Endothelial cell of umbilical vein (primary cell): ENCODE measurements around the gene TRIM3. TPM values are rescaled to one million over a fixed set of nuclear protein-coding genes. Genes with fewer than 3 reads are reported as not detected.

Experiments used
- Bru-seq: library from RNA; stranded (reverse); fragments of 400-500 nt; gene quantifications from one replicate; lab custom pipeline; 2021; lab: Mats Ljungman, UMichigan
- BruChase-seq, 2 experiments: library from RNA; stranded (reverse); fragments of 400-500 nt; gene quantifications; one replicate each; lab custom pipeline; 2021; lab: Mats Ljungman, UMichigan
- BruUV-seq: library from RNA; stranded (reverse); fragments of 400-500 nt; replicated peaks from 2 replicates; lab custom pipeline; 2021; lab: Mats Ljungman, UMichigan
- CTCF ChIA-PET: fragments of 300-600, 350-600 bp; sonication (Branson Sonifier 250); formaldehyde crosslinking; loops from one replicate; lab custom pipeline; 2021; ENCODE audit warnings: antibody characterized with exemption, inconsistent platforms; lab: Charles Lee
- POLR2A ChIA-PET: fragments of 300-600, 350-600 bp; sonication (Branson Sonifier 250); formaldehyde crosslinking; loops from one replicate; lab custom pipeline; 2021; ENCODE audit warnings: antibody characterized with exemption, inconsistent platforms; lab: Charles Lee
- DNase-seq: peaks from one replicate; pipeline ENCODE4 v3.0.0-alpha.2; 2011; ENCODE audit warnings: low read depth, low spot score
- FAIRE-seq: peaks from 2 replicates; lab custom pipeline; 2011; peaks lifted over from hg19 to GRCh38; lab: Jason Lieb, UNC
- H2AFZ ChIP-seq: 2 replicates; pipeline ENCODE4 v1.6.0; 2012; ENCODE audit warnings: low read depth, low read length, control low read depth, inconsistent platforms
- H3K27ac ChIP-seq: 2 replicates; pipeline ENCODE4 v1.5.1; 2011; ENCODE audit warnings: low read depth, mild to moderate bottlenecking, control low read depth, low read length, moderate library complexity; ENCODE audit not compliant: insufficient read depth
- H3K27me3 ChIP-seq, 2 experiments: 2 replicates each; pipeline versions ENCODE4 v1.6.0 to v1.6.1; 2011; ENCODE audit warnings: low read length in 2 of 2, mixed read lengths in 1 of 2; ENCODE audit not compliant: control insufficient read depth in 2 of 2, insufficient read depth in 2 of 2
- H3K36me3 ChIP-seq, 2 experiments: 2 replicates in 1 of 2; 3 replicates in 1 of 2; pipeline ENCODE4 v1.5.1; 2011; ENCODE audit warnings: low read length in 2 of 2, mild to moderate bottlenecking in 1 of 2, moderate library complexity in 1 of 2; ENCODE audit not compliant: control insufficient read depth in 2 of 2, insufficient read depth in 2 of 2; ENCODE audit errors: extremely low read depth in 1 of 2
- H3K4me1 ChIP-seq: 3 replicates; pipeline ENCODE4 v1.5.1; 2011; ENCODE audit warnings: mild to moderate bottlenecking, low read length; ENCODE audit not compliant: control insufficient read depth, insufficient read depth; ENCODE audit errors: extremely low read depth
- H3K4me2 ChIP-seq: 2 replicates; pipeline ENCODE4 v1.6.1; 2011; ENCODE audit warnings: low read length, control low read depth, mixed read lengths; ENCODE audit not compliant: insufficient read depth
- H3K4me3 ChIP-seq, 3 experiments: fragments of 200-600 bp in 1 of 3; sonication (generic), shearing (Covaris generic) in 1 of 3; replicated peaks in 1 of 3; 2 replicates each; pipeline ENCODE4 v1.5.1; 2011 to 2016; ENCODE audit warnings: control low read depth in 3 of 3, low read length in 3 of 3, mild to moderate bottlenecking in 2 of 3, inconsistent platforms in 1 of 3, low read depth in 1 of 3, moderate library complexity in 1 of 3; ENCODE audit not compliant: insufficient read depth in 1 of 3
- H3K79me2 ChIP-seq: 2 replicates; pipeline ENCODE4 v1.6.0; 2012; ENCODE audit warnings: low read length, inconsistent platforms; ENCODE audit not compliant: control insufficient read depth, insufficient read depth
- H3K9ac ChIP-seq: replicated peaks from 2 replicates; pipeline ENCODE3; 2011; ENCODE audit warnings: low read length, control low read depth; ENCODE audit not compliant: insufficient read depth; ENCODE audit errors: extremely low read depth
- H3K9me1 ChIP-seq: replicated peaks from 3 replicates; pipeline ENCODE4 v1.6.0; 2011; ENCODE audit warnings: mild to moderate bottlenecking, low read length; ENCODE audit not compliant: control insufficient read depth, insufficient read depth; ENCODE audit errors: extremely low read depth
- H3K9me3 ChIP-seq: replicated peaks from 2 replicates; pipeline ENCODE4 v1.5.1; 2012; ENCODE audit warnings: low read length, inconsistent platforms; ENCODE audit not compliant: control insufficient read depth, insufficient read depth
- H4K20me1 ChIP-seq: replicated peaks from 2 replicates; pipeline ENCODE3; 2011; ENCODE audit warnings: mild to moderate bottlenecking, low read length; ENCODE audit not compliant: control insufficient read depth, insufficient read depth; ENCODE audit errors: extremely low read depth
- EZH2 ChIP-seq: IDR thresholded peaks from 2 replicates; pipeline ENCODE4 v1.6.1; 2012; ENCODE audit warnings: borderline replicate concordance, low read depth, mild to moderate bottlenecking, moderate library complexity, low read length, inconsistent platforms; ENCODE audit not compliant: severe bottlenecking
- FOS ChIP-seq: IDR thresholded peaks from 2 replicates; pipeline ENCODE4 v1.6.1; 2011; ENCODE audit warnings: mild to moderate bottlenecking, low read length, moderate library complexity, borderline replicate concordance; ENCODE audit not compliant: insufficient read depth
- GATA2 ChIP-seq: IDR thresholded peaks from 2 replicates; pipeline ENCODE4 v1.7.0; 2011; ENCODE audit warnings: low read depth, mild to moderate bottlenecking, moderate library complexity, mixed read lengths, low read length; ENCODE audit not compliant: insufficient read length, insufficient read depth
- JUN ChIP-seq: IDR thresholded peaks from 2 replicates; pipeline ENCODE4 v1.6.1; 2011; ENCODE audit warnings: borderline replicate concordance, low read depth; ENCODE audit not compliant: insufficient read length, insufficient read depth
- MYC ChIP-seq: IDR thresholded peaks from one replicate; pipeline ENCODE4 v1.6.1; 2011; ENCODE audit warnings: mild to moderate bottlenecking, low read depth, low read length
- POLR2A ChIP-seq: IDR thresholded peaks from 2 replicates; pipeline ENCODE4 v1.6.1; 2012; ENCODE audit warnings: low read depth, mild to moderate bottlenecking, control low read depth, low read length
- POLR2AphosphoS5 ChIP-seq: IDR thresholded peaks from 2 replicates; pipeline ENCODE4 v1.6.1; 2012; ENCODE audit warnings: low read depth, mild to moderate bottlenecking, control low read depth, low read length, moderate library complexity; ENCODE audit not compliant: insufficient read depth
- dilution Hi-C: fragments of 300-500 bp; cut with MboI; formaldehyde crosslinking; loops from one replicate; pipeline ENCODE4 v1.15.0; 2019; ENCODE audit warnings: low sequenced_read_pairs; ENCODE audit not compliant: extremely low pct_ligation_motif_present
- intact Hi-C: fragments of 100-400 bp; cut with micrococcal nuclease; formaldehyde crosslinking; loops from one replicate; pipeline ENCODE4 v1.10.0; 2022
- long read RNA-seq: library from polyadenylated mRNA; stranded (forward); transcript quantifications from one replicate; pipeline ENCODE4 v2.0.0, GENCODE V29; 2021
- polyA minus RNA-seq, 3 experiments: library from RNA; depleted of rRNA, polyadenylated mRNA; stranded (reverse); fragments of >200 nt; gene quantifications; 1 replicate in 1 of 3; 2 replicates in 2 of 3; pipeline ENCODE4 v1.2.3, GENCODE V29; 2011
- polyA plus RNA-seq, 4 experiments: library from polyadenylated mRNA; depleted of rRNA in 3 of 4; stranded (reverse) in 3 of 4; unstranded in 1 of 4; fragments of >200 nt; gene quantifications; 2 replicates each; pipeline versions ENCODE4 v1.2.1 to v1.2.3, GENCODE V29; 2011 to 2012; ENCODE audit warnings: missing spikeins in 1 of 4
- total RNA-seq: library from RNA; stranded (reverse); gene quantifications from 2 replicates; pipeline ENCODE4 v1.2.3, GENCODE V29; 2021
- TF ChIP-seq, protein P1 (sequence below): IDR thresholded peaks from 2 replicates; pipeline ENCODE4 v1.6.1; 2011; ENCODE audit not compliant: insufficient read depth, insufficient read length
- TF ChIP-seq, protein P2 (sequence below), 2 donors: IDR thresholded peaks; 1 replicate in 1 of 2; 2 replicates in 1 of 2; pipeline ENCODE4 v1.5.1; 2011; ENCODE audit warnings: low read length in 2 of 2, mild to moderate bottlenecking in 2 of 2, moderate library complexity in 2 of 2, control low read depth in 1 of 2, inconsistent platforms in 1 of 2, low read depth in 1 of 2; ENCODE audit not compliant: insufficient read depth in 1 of 2; ENCODE audit errors: extremely low read depth in 1 of 2

The TRIM3 gene
- total RNA-seq = 25.6 and 29.2 TPM in 2 replicates
- 21.8 and 22.2 TPM in 2 replicates for polyA plus RNA-seq
- 10.5 and 14.0 TPM in 2 replicates for polyA plus RNA-seq (2011; cell fraction: cytosol; rRNA removed)
- polyA plus RNA-seq (2011; cell fraction: nucleus; rRNA removed) = 86.5 and 90.7 TPM in 2 replicates
- polyA plus RNA-seq (2012) = 20.7 and 23.7 TPM in 2 replicates
- 27.8 and 39.3 TPM in 2 replicates for polyA minus RNA-seq
- polyA minus RNA-seq (2011; cell fraction: cytosol; rRNA and poly(A)+ RNA removed) = 3.0 TPM
- polyA minus RNA-seq (2011; cell fraction: nucleus; rRNA and poly(A)+ RNA removed) = 23.7 and 34.0 TPM in 2 replicates
- percentile 59 among the genes with signal in this experiment for Bru-seq, nascent RNA
- percentile 63 among the genes with signal in this experiment for BruChase-seq, experiment 1, labeled RNA remaining after a 6-hour chase
- percentile 60 among the genes with signal in this experiment for BruChase-seq, experiment 2, labeled RNA remaining after a 2-hour chase
- long read RNA-seq, transcript TRIM3-201 (12 exons, 2,879 nt) = major isoform, 42 of 76 reads
- long read RNA-seq, partial matches to known transcripts = 9 of 76 reads
- long read RNA-seq, other reads (novel, unspliced or antisense) = 21 of 76 reads

- Histone ChIP-seq H3K4me2 (peak within 1 kb of the TSS; percentile 93), H3K79me2 (peaks cover 6% of the 10 kb centered on the region), H3K9me1 (no peaks in the 10 kb centered on the region), H3K27me3 (no peaks in the 10 kb centered on the region), H3K36me3 (peaks cover 2 to 16% of the 10 kb centered on the region in 2 experiments), H4K20me1 (no peaks in the 10 kb centered on the region), H3K9me3 (no peaks in the 10 kb centered on the region), H3K4me3 (peak within 1 kb of the TSS; percentile 61 to 87 (median 68)), H3K4me1 (peaks cover 21% of the 10 kb centered on the region), H3K27ac (peak within 1 kb of the TSS; percentile 87), H3K9ac (peak within 1 kb of the TSS; percentile 76), H2AFZ (peak within 1 kb of the TSS; percentile 90)
- POLR2A ChIA-PET = interaction anchor here (1.0 to 1.4 kb wide), 2 partner anchors 8 to 54 kb away, joined by 3 to 4 read pairs; partner anchors contain the start of genes ARFIP2 and TIMM10B
- intact Hi-C loops = loop anchor here (1.0 to 5.0 kb wide), 5 partner anchors 8 to 241 kb away; partner anchors contain the start of genes ARFIP2, FHIP1B, TIMM10B and TPP1
- DNase-seq (peak; percentile 87), FAIRE-seq (peak; percentile 87)
- dilution Hi-C loops = no loop called here
- CTCF ChIA-PET = interaction anchor here (1.2 to 3.5 kb wide), 6 partner anchors 30 to 145 kb away, joined by 3 to 32 read pairs (median 4); partner anchors contain the start of gene TPP1
- TF ChIP-seq GATA2 (no peak), POLR2A (peak; percentile 95), MYC (no peak), FOS (no peak), EZH2 (no peak), JUN (no peak), POLR2AphosphoS5 (peak; percentile 94)
- TF ChIP-seq, protein P1, sequence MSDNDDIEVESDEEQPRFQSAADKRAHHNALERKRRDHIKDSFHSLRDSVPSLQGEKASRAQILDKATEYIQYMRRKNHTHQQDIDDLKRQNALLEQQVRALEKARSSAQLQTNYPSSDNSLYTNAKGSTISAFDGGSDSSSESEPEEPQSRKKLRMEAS = no peak
- TF ChIP-seq, protein P2, sequence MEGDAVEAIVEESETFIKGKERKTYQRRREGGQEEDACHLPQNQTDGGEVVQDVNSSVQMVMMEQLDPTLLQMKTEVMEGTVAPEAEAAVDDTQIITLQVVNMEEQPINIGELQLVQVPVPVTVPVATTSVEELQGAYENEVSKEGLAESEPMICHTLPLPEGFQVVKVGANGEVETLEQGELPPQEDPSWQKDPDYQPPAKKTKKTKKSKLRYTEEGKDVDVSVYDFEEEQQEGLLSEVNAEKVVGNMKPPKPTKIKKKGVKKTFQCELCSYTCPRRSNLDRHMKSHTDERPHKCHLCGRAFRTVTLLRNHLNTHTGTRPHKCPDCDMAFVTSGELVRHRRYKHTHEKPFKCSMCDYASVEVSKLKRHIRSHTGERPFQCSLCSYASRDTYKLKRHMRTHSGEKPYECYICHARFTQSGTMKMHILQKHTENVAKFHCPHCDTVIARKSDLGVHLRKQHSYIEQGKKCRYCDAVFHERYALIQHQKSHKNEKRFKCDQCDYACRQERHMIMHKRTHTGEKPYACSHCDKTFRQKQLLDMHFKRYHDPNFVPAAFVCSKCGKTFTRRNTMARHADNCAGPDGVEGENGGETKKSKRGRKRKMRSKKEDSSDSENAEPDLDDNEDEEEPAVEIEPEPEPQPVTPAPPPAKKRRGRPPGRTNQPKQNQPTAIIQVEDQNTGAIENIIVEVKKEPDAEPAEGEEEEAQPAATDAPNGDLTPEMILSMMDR (IDR thresholded peaks at IDR 0.05; ENCODE audit: extremely low read depth in 1 of 2, insufficient read depth in 1 of 2, low read depth in 1 of 2, low read length in 2 of 2) = peak in 1 of 2 donors; percentile 42
- no TSS peak for BruUV-seq
Observed at GRCh38 chr11:6473451-6474412, at the start of gene TRIM3. Gene TRIM3, minus strand, starts transcription at chr11:6473941. Its CDS starts 8,246 bp downstream, at chr11:6465695.
